HEK293T (cell line): ENCODE data around the gene NBAS.

Experiments
- ARNT ChIP-seq: fragments of 450-650 bp; IDR thresholded peaks from 2 replicates; pipeline ENCODE4 v1.6.1; 2017; ENCODE audit warnings: mild to moderate bottlenecking
- BHLHE40 ChIP-seq: fragments of 450-650 bp; IDR thresholded peaks from 2 replicates; pipeline ENCODE4 v1.6.1; 2016; ENCODE audit warnings: mild to moderate bottlenecking, moderate library complexity, borderline replicate concordance
- CTBP1 ChIP-seq: fragments of 450-650 bp; IDR thresholded peaks from 2 replicates; pipeline ENCODE4 v1.6.1; 2016; ENCODE audit warnings: borderline replicate concordance
- ELF4 ChIP-seq: fragments of 450-650 bp; IDR thresholded peaks from 2 replicates; pipeline ENCODE4 v1.6.1; 2017; ENCODE audit warnings: antibody characterized with exemption
- FOXA1 ChIP-seq: fragments of 450-650 bp; IDR thresholded peaks from 2 replicates; pipeline ENCODE4 v1.6.1; 2016; ENCODE audit warnings: mild to moderate bottlenecking
- FOXK2 ChIP-seq: fragments of 450-650 bp; IDR thresholded peaks from 2 replicates; pipeline ENCODE4 v1.6.1; 2016; ENCODE audit warnings: mild to moderate bottlenecking
- FOXM1 ChIP-seq: fragments of 450-650 bp; IDR thresholded peaks from 2 replicates; pipeline ENCODE4 v1.6.1; 2017; ENCODE audit warnings: mild to moderate bottlenecking, borderline replicate concordance
- HDGF ChIP-seq: fragments of 450-650 bp; IDR thresholded peaks from 2 replicates; pipeline ENCODE4 v1.6.1; 2017; ENCODE audit warnings: antibody characterized with exemption, borderline replicate concordance
- NFRKB ChIP-seq: fragments of 450-650 bp; IDR thresholded peaks from 2 replicates; pipeline ENCODE4 v1.6.1; 2016; ENCODE audit warnings: mild to moderate bottlenecking, moderate library complexity
- SP1 ChIP-seq: fragments of 450-650 bp; IDR thresholded peaks from 2 replicates; pipeline ENCODE4 v1.6.1; 2017
- TF ChIP-seq, protein P1 (sequence below): fragments of 450-650 bp; IDR thresholded peaks from 2 replicates; pipeline ENCODE4 v1.6.1; 2016

DNA sequence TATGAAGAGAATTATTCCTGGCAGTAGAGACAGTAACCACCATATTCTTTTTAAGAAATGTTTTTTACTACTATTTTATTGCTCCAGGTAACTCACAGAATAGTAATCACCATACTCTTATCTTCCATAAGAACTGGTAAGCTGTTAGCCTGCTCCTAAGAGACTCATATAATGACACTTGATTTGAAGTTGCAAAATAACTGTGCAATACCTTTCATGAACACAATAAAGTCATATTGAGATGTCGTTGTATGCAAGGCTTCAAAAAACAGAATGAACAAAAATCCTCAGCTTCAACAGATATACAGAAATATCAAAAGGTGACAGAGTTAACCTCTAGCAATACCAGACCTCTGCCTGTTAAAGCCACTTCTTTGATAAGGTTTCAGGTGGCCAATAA, 360.1 kb downstream of the NBAS start:
- TF ChIP-seq, protein P1, sequence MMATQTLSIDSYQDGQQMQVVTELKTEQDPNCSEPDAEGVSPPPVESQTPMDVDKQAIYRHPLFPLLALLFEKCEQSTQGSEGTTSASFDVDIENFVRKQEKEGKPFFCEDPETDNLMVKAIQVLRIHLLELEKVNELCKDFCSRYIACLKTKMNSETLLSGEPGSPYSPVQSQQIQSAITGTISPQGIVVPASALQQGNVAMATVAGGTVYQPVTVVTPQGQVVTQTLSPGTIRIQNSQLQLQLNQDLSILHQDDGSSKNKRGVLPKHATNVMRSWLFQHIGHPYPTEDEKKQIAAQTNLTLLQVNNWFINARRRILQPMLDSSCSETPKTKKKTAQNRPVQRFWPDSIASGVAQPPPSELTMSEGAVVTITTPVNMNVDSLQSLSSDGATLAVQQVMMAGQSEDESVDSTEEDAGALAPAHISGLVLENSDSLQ: no peak
- TF ChIP-seq FOXA1: no peak
- no peak for TF ChIP-seq SP1
- no peak for TF ChIP-seq ARNT
- TF ChIP-seq FOXM1: no peak
- no peak for TF ChIP-seq ELF4
- TF ChIP-seq NFRKB: no peak
- no peak for TF ChIP-seq FOXK2
- TF ChIP-seq CTBP1: no peak
- TF ChIP-seq BHLHE40: no peak
- TF ChIP-seq HDGF: no peak
